ENCODE results near the gene SPOP. TPM values are rescaled to one million over a fixed set of nuclear protein-coding genes. Genes with fewer than 3 reads are reported as not detected.

Gene SPOP
- total RNA-seq, 4 donors from 2014 or later, result 27.5 to 57.5 (median 53.5) TPM

DNA sequence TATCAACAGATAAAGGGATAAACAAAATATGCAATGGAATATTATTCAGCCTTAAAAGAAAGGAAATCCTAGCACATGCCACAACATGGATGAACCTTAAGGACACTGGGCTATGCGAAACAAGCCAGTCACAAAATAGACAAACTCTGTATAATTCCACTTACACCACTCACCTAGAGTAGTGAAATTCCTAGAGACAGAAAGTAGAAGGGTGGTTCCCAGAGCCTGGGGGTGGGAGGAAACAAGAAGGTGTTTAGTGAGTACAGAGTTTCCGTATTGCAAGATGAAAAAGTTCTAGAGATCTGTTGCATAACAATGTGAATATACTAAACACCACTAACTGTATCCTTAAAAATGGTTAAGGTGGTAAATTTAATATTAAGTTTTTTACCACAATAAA lies 10.0 kb downstream of the SPOP start:
- H3K4me1 ChIP-seq, result peaks cover 38 to 50% of the 10 kb centered on the region in 2 donors
- peak overlapping the region in 1 of 4 donors; percentile 20 for H3K27ac ChIP-seq
- H3K36me3 ChIP-seq, result peaks cover 0 to 3% of the 10 kb centered on the region in 2 donors
- ATAC-seq, result no peak
- intact Hi-C loops (cut with DNase I; ENCODE audit: low total_unique reads) (no loop called here), in situ Hi-C loops (cut with MboI; ENCODE audit: low sequenced_read_pairs in 4 of 4) (no loop called here)
- no peak for DNase-seq
- no peaks in the 10 kb centered on the region for H3K9me3 ChIP-seq
- no peaks in the 10 kb centered on the region for H3K27me3 ChIP-seq
- H3K4me3 ChIP-seq, result no peak overlapping the region
- no peak for TF ChIP-seq POLR2A (IDR thresholded peaks at IDR 0.05)
- TF ChIP-seq, protein P1, sequence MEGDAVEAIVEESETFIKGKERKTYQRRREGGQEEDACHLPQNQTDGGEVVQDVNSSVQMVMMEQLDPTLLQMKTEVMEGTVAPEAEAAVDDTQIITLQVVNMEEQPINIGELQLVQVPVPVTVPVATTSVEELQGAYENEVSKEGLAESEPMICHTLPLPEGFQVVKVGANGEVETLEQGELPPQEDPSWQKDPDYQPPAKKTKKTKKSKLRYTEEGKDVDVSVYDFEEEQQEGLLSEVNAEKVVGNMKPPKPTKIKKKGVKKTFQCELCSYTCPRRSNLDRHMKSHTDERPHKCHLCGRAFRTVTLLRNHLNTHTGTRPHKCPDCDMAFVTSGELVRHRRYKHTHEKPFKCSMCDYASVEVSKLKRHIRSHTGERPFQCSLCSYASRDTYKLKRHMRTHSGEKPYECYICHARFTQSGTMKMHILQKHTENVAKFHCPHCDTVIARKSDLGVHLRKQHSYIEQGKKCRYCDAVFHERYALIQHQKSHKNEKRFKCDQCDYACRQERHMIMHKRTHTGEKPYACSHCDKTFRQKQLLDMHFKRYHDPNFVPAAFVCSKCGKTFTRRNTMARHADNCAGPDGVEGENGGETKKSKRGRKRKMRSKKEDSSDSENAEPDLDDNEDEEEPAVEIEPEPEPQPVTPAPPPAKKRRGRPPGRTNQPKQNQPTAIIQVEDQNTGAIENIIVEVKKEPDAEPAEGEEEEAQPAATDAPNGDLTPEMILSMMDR (IDR thresholded peaks at IDR 0.05 in 4 of 5, conservative IDR thresholded peaks at IDR 0.05 in 1 of 5), result no peak

DNA sequence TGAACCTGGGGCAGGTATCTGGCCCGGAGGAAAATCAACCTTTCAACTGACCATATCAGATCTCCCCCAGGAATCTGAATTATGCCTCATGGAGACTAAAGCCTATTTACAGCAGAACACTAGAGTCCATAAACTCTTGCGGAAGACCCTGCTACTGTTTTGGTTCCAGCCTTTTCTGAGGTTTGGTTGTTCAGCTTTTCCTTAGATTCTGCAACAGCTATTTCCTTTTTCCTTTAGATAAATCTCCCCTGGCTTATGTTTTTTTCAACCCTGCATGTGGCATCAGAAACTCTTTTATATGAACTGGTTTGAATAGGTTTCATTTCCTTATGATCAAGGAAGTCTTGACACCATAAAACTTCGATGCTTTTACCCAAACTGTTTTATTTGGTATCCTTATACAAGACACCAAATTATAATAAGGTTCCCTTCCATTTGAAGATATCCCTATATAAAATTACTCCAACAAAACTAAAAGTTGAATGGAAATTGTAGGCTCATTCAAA lies 13.1 kb downstream of the SPOP start:
- ATAC-seq (no peak), DNase-seq (no peak)
- Histone ChIP-seq H3K4me1 (peaks cover 39 to 42% of the 10 kb centered on the region in 2 donors), H3K9me3 (no peaks in the 10 kb centered on the region), H3K4me3 (no peak overlapping the region), H3K36me3 (peaks cover 0 to 3% of the 10 kb centered on the region in 2 donors), H3K27ac (peak overlapping the region in 2 of 4 donors; percentile 1 to 17), H3K27me3 (no peaks in the 10 kb centered on the region)
- intact Hi-C loops (cut with DNase I; ENCODE audit: low total_unique reads) (no loop called here), in situ Hi-C loops (cut with MboI; ENCODE audit: low sequenced_read_pairs in 4 of 4) (no loop called here)
- TF ChIP-seq, protein P1 (IDR thresholded peaks at IDR 0.05 in 4 of 5, conservative IDR thresholded peaks at IDR 0.05 in 1 of 5), result no peak
- TF ChIP-seq POLR2A (IDR thresholded peaks at IDR 0.05), result no peak

DNA sequence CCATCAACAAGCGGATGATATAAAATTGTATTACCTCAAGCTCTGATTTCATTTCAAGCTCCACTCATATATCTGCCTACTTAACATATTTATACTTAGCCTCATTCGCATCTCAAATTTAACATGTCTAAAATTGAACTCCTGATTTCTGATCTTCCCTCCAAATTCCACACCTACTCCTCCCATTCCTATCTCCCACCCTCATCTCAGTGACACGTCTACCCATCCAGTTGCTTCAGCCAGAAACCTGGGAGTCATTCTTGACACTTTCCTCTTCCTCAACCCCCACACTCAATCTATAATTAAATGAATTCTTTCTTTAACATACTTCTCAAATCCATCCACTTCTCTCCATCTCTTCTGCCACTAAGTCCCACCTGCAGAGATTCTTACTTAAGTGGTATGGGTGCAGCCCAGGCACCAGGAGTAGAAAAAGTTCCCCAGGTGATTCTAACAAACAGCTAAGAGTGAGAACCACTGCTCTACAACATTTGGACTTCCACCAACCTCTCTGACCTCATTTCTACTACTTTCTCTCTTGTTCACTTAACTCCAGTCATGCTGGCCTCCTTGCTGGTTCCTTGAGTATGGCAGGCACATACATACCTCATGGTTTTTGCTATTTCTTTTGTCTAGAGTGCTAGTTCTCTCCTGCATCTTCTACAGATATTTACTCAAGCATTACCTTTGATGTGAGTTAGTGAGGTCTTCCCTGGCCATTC lies 18.1 kb downstream of the SPOP start:
- Histone ChIP-seq H3K4me3 (no peak overlapping the region), H3K27me3 (no peaks in the 10 kb centered on the region), H3K27ac (peak overlapping the region in 1 of 4 donors; percentile 32), H3K9me3 (no peaks in the 10 kb centered on the region), H3K4me1 (peaks cover 39 to 58% of the 10 kb centered on the region in 2 donors), H3K36me3 (no peaks in the 10 kb centered on the region)
- ATAC-seq (no peak), DNase-seq (no peak)
- in situ Hi-C loops (cut with MboI; ENCODE audit: low sequenced_read_pairs in 4 of 4) (no loop called here), intact Hi-C loops (cut with DNase I; ENCODE audit: low total_unique reads) (no loop called here)
- TF ChIP-seq, protein P1 (IDR thresholded peaks at IDR 0.05 in 4 of 5, conservative IDR thresholded peaks at IDR 0.05 in 1 of 5), result no peak
- no peak for TF ChIP-seq POLR2A (IDR thresholded peaks at IDR 0.05)

DNA sequence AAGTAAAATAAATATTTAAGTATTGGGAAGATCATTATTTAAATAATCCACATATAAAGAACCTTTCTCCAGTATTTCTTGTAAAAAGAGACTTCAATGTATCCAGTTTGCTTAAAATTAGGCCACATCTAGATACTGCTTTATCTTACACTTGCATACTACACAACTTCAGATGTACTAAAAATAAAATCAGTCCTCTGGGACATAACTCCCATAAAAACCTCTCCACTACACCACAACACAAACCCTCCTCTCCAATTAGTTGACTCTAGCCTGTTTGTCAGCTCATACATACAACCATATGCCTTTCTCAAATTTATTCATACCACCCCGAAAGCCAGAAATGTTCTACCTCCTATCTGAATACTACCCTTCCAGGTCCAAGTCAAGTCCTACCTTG lies 21.6 kb downstream of the SPOP start:
- ATAC-seq, result no peak
- no peaks in the 10 kb centered on the region for H3K9me3 ChIP-seq
- H3K4me3 ChIP-seq, result no peak overlapping the region
- peak overlapping the region; percentile 36 to 57 (median 39) for H3K27ac ChIP-seq
- peaks cover 32 to 60% of the 10 kb centered on the region in 2 donors for H3K4me1 ChIP-seq
- DNase-seq, result no peak
- intact Hi-C loops (cut with DNase I; ENCODE audit: low total_unique reads) (no loop called here), in situ Hi-C loops (cut with MboI; ENCODE audit: low sequenced_read_pairs in 4 of 4) (no loop called here)
- TF ChIP-seq, protein P1 (IDR thresholded peaks at IDR 0.05 in 4 of 5, conservative IDR thresholded peaks at IDR 0.05 in 1 of 5), result no peak
- no peak for TF ChIP-seq POLR2A (IDR thresholded peaks at IDR 0.05)
- H3K36me3 ChIP-seq, result no peaks in the 10 kb centered on the region
- no peaks in the 10 kb centered on the region for H3K27me3 ChIP-seq

Measured in gastrocnemius medialis (tissue), 4 donors.